GDM1 (cell line): Measurements from ENCODE around the gene ARHGAP8.
"Not testable (repeated sequence)": the region's sequence is repeated elsewhere in the genome, so short reads cannot be mapped to it uniquely, and the experiment has no call there.

Experiments used
- DNase-seq: peaks from one replicate; lab custom pipeline; 2025; lab: John Stamatoyannopoulos, UW

Gene ARHGAP8

DNA sequence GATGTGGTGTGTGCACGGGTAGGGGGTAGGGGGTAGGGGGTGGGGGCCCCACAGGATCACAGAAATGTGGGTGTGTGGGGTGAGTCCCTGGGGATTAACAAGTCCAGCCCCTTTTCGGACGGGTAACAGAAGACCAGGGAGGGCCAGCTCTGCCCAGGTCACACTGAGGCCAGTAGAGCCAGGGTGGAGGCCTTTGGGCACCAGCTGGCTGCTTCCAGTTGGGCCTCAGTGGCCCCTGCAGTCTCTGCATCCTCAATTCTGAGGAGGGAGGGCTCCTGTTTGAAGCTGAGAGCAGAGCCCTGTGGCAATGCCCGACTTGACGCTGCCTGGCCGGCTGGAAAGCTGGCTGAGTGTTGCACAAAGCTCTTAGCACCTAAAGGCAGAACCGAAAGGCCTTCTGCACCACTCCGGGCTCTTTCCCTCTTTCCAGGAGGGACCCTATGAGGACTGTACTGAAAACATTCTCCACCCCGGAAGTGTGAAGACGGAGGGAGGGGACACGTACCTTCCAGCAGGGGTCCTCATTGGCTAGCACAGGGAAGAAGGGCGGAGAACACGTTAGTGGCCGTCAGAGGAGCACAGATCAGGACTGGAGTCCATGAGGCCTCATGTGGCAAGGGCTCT is 137.0 kb downstream of the ARHGAP8 start:
- DNase-seq, result no peak

DNA sequence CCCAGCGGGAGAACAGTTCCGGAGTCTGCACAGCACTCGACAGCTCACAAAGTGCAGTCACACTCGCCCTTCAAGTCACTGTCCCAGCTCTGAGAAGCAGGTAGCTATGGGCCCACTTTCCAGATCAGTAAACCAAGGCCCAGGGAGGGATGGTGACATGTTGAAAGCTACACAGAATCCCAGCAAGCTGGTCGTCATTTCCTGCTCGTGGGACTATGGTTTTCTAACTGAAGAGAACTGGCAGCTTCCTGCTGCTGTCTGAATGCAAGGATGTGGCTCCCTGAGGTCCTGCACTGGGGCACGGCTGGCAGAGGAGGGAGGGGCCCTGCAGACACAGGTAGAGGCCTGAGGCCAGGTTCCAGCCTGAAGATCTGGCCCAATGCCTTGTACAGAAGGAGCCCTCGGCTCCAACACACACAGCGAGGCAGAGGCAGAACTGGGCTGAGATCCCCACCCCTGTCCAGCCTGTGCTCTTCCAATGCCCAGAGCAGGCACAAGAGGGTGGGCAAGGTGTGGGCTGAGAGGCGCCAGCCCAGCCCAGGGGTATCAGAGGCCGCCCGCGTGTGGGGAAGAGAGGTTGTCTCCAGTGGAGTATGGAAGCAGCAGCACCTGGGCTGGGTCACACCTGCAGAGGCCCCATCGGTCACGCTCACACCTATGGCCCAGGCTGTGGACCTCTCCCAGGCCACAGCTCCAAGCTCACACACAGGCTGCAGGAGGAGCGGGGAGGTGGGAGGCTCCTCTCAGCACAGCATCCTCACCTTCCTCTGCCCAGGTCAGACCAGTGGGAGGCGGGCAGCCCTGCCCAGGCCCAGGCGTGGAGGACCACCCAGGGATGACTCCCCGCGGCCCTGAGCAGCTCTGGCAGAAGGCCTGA is 138.3 kb downstream of the ARHGAP8 start:
- DNase-seq, result no peak

DNA sequence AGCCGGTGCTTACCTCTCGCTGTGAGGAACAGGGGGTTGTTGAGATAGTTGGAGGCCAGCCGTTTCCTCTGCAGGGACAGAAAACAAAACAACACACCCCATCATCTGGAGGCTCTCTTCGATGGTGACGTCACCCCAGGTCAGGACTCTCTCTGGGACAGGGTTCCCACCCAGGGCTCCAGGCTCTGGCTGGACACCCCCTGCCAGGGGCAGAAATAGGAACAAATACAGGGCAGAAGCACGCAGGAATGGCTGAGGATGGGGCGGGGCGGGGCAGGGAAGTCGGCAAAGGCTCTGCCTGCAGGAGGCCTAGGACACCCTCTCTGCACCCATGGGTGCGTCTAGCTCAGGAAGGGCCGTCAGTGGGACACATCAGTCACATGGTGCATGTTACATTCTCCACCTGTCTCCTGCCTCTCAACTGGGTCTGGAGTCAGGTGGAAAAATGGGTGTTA is 138.9 kb downstream of the ARHGAP8 start:
- no peak for DNase-seq

DNA sequence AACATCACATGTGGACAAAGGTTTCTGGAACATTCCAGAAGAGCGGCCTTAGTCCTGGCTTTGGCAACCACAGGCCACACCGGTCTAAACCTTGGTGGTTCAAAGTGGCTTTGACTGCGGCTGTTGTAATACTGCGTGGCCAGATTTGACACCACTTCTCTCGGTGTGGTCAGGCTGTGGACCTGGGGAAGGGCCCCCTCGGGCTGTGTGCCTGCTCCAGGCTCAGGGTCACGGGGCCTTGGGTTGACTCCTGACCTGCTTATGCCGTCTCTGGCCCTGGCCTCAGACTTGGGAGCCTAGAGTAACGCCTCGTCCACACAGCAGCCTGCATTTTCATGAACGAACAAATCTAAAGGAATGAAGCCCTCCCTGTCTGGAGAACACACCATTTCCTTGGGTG is 139.4 kb downstream of the ARHGAP8 start:
- DNase-seq, result no peak

DNA sequence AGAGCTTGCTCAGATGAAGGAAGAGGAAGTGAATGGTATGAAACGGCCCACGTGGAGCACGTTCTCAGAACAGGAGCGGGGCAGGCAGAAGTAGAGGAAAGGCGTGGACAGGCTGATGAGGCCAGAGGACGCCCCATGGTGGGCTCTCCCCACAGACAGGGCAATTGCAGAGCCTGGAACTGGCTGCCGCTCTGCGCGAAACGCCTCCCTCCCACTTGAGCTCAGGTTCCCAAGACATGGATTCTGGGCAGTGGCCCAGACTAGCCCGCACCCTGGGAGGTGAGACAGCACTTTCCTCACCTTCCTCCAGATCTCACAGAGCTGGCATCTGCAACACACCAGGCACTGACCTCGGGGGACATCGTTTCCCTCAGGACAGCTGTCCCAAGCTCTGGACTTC is 139.9 kb downstream of the ARHGAP8 start:
- no peak for DNase-seq

DNA sequence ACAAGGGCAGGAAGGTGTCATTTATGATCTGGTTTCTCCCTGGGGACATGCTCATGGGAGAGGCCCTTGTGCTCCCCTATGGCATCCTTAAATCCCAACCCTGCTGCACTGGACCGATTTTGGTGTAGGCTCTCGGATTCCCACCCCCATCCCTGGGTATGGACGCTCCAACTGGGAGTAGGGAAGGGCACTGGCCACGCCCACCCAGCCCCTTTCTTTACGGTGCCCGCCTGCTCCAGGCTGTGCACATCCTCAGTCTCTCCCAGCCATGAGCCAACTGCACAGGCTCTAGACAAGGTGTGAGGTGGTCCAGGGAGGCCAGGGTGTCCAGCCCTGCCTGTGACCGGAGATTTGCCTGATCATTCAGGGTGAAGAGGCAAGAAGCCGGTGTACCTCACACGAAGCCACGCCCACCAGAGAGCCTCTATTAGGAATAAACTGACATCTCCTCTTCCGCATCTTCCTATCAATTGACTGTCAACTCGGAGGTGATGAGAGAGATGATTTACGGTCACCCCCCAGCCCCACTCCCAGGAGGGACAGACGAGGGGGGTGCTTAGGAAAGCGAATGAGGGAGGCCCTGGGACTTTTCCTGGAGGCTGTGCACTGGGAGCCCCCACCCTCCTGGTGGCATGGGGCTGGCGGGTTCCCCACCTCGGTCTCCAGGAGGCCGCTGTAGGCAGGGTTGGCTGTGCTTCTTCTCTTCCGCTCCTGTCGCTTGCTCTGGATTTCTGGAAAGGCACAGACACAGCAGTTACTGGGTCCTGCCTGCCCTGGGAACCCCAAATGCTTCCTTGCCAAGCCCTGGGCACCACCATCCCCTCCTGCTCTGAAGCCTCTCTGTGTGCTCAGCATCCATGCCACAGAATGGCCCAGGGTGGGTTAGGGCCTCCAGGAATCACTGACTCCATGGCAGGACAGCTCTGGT is 140.7 kb downstream of the ARHGAP8 start:
- no peak for DNase-seq

DNA sequence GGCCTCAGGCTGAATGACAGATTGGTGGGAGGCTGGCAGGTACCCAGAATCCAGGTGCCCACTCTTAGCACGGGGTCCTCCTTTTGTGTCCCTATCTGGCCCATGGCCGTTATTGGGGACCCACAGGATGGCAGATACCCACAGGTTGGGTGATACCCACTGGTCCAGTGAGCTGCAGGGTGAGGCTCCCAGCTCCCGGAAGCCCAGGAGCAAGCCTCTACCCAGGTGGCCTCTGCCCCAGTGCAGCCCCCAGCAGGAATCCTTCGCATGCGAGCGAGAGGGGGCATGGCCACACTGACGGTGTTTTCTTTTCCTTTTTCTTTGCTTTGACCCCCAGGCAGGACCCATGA is 141.3 kb downstream of the ARHGAP8 start:
- DNase-seq, result no peak

DNA sequence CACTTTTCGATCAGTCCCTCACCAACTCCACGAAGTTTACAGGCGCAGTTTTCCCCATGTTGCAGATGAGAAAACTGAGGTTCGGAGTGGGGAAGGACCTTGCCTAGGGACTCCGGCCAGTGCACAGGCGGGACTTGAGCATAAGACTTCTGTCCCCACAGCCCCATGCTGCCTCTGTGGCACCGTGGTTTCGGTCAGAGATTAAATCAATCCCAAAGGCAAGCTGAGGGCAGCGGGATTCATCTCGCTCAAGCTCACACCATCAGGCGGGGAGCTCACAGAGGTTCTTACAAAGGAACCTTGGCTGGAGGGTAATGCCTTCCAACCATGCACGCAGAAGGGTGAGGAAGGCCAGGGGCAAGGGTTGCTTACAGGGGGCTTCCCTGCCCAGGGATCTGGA is 141.9 kb downstream of the ARHGAP8 start:
- no peak for DNase-seq

DNA sequence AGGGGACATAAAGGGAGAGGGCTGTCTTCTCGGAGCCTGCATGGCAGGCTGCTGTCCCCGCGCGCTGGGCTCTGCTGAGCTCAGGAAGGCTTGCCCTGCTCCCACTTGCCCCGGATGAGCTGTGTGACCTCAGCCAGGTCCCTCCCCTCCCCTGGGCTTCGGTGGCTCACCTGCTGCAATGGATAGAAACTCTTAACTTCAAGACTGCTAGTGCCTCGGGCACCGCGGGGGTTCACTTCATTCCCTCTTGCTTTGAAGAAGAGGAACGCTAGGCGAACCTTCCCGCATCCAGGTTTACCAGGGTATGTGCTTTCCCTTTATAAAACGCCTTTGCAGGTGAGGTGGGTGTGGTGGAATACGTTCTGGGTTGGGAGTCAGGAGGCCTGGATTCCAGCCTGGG is 142.4 kb downstream of the ARHGAP8 start:
- no peak for DNase-seq

DNA sequence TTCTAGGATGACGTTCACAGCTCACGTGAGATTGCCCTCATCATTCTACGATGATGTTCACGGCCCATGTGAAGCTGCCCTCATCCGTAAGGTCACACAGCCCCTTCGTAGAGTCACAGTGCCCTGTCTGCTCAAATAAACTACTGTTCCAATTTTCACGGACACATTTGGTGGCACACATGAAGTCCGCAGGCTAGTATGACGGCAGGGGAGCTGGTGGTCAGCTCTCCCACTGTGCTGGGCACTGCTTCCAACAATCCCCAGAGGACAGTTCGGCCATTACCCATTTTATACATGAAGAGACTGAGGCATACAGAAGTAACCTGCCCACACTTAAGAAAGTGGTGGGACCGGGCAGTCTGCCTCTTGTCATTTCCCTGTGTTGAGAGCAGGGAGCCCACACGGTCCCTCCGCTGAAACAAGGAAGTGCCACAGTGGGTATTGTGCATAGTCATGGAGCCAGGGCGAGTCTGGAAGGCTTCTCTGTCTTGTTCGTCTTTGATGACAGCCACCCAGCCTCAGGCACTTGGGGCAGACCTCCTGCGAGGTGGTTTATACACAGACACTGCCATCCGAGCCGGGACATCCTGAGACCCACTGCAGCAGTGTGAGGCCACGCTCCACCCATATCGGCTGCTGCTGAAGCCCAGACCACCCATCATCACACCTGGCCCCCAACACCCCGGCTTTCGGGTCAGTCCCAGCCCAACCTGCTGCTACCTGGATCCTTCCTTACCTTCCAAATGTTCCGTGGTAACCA is 143.1 kb downstream of the ARHGAP8 start:
- DNase-seq, result no peak

DNA sequence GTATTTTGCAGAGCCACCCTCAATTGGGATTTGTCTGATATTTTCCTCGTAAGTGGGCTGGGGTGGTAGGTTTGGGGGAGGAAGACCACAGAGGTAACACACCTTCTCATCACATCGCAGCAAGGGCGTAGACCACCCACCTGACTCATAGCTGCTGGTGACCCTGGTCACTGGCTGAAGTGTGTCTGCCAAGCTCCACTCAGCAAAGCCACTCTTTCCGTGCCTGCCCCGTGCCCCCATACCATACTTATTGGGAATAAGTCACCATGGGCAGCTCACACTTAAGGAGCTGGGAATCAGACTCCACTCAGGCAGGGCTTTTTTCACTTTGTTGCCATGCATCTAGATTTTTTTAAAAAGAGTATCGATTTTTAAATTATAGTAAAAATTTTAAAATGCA is 145.9 kb downstream of the ARHGAP8 start:
- no peak for DNase-seq

DNA sequence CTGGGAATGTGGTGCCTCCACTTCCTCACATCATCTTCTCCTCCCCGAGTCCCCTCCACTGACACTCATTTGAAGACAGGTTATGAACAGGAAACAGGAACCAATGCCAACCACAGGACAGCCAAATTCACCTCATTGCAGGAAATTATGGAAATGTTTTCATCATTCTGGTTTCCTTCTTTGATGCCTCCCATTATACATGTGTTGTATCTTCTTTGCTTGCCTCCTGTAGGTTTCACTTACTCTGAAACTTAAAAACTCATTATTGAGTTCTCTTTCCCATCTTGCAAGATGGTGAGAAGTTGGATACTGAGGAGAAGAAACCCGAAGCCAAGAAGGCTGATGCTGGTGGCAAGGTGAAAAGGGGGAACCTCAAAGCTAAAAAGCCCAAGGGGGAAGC is 148.9 kb downstream of the ARHGAP8 start:
- DNase-seq, result no peak

DNA sequence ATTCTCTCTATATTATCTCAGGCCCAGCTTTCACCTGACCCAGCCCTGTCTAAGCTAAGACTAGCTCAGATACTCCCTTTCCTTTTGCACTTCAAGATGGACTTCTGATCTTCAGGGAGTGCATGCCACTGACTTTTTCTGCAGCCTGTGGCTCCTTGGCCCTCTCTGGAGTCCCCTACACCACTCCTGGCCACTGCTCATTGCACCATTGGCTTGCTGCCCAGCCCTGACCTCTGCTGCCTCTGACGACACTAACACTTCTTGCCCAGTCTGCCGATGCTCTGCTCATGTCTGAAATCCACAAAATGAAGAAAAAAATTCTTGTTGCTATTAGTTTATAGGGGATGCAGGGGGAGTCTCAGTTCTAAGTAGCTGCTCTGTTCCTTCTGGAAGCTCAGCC is 150.8 kb downstream of the ARHGAP8 start:
- not testable (repeated sequence) for DNase-seq

DNA sequence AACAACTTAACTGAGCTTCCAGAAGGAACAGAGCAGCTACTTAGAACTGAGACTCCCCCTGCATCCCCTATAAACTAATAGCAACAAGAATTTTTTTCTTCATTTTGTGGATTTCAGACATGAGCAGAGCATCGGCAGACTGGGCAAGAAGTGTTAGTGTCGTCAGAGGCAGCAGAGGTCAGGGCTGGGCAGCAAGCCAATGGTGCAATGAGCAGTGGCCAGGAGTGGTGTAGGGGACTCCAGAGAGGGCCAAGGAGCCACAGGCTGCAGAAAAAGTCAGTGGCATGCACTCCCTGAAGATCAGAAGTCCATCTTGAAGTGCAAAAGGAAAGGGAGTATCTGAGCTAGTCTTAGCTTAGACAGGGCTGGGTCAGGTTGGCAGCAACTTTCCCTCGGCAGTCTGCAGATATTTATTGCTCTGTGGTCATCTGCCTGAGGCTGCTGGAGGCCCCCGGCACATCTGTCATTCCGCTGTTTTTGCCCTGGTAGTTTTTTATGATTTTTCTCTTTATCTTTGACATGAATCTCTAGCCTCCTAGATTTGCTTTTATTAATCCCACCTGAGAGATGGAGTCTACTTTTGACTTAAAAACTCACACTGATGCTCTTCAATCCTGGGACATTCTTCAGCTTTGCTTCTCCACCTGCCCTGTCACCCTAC is 152.2 kb downstream of the ARHGAP8 start:
- not testable (repeated sequence) for DNase-seq

DNA sequence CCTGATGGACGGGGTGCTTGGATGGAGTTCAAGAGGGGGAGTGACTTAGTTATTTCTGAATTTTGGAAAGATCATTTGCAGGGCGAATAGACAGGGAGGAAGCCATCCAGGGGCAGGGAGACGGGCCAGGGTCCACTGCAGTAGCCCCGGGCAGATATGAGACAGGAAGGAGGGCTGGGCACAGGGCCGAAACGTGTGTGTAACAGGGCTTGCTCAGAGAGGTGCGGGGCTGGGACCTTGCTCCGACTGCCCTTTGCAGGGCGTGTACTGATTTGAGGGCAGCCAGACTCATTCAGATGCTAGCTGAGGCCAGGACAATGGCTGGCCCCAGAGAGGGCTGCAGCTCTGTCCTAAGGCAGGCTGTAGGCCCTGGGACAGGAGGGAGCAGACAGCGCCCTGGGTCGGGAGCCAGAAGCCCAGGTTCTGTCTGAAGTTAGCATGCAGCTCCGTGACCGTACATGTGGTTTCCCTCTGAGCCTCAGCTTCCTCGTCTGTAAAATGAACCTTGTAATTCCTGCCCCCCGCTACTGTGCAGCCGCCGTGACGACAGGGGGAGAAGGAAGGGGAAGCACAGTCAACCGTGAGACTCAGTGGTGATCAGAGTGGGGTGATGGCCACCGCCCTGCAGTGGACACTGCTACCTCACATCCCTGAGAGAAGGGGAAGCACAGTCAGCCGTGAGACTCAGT is 154.0 kb downstream of the ARHGAP8 start:
- no peak for DNase-seq

DNA sequence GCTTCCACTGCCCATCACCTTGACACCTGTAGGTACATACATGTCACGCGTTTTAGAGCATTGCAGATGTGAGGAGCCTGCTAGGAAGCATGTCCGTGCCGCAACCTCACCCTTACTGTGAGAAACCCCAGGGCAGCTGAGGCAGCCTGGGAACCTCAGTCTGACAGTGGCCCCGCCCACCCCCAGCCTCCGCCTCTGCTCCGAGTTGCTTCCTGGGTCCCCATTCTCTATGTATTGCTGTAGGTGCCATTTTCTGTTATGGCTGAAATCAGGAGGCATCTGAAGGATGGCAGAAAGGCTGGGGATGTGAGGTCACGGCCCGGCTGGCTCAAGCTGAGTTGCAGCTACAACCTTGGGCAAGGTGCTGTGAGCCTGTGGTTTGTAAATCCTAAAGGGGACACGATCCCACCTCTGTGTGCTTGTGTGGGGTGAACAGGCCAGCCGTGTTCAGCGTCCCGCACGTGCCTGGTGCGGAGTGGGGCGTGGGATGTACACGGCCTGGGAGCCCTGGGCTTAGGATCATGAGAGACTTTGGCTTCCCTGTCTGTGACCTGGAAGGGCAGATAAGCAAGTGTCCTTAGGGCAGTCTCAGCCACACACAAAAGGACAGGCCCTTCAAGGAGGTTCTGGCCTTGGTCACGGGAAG is 154.7 kb downstream of the ARHGAP8 start:
- DNase-seq, result no peak

DNA sequence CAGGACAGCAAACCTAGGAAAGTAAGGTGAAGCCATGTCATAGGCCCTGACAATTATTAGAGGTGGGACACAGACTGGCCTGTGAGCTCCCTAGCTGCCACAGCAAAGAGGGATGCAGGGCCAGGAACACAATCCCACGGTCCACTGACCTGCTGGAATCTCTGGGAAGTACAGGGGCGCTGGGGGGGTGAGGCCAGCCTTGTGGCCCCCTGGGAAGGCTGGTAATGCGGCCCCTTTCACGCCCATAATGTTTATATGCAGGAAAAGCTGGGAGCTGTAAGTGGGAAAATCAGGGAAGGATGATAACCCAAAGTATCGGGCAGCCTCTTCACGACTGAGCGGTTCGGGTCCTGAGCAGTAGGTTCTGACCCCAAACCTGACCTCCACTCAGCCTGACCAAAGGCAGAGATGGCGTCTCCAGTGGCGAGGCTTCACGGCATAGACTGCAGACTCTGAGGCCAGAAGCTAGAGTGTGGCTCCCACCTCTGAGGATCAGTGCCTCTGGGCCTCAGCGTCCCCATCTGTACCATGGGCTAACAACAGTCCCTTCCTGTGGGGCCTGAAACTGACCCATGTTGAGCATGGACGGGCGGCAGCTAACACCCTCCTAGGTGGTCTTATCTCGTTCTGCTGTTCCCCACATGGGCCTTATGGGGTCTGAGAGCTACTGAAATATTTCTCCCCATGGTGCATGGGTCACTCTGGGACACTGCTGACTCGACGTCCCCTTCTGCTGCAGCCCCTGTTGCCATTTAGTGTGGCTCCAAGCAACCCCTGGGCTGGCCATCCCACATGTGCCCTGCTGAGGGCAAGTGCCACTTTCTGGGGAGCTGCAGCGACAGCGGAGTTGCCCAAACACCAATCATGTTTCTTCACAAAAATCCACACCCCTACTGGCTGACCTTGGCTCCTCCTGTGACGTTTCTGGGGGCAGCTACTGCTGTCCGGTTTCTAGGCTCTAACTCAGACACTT is 155.7 kb downstream of the ARHGAP8 start:
- DNase-seq, result no peak

DNA sequence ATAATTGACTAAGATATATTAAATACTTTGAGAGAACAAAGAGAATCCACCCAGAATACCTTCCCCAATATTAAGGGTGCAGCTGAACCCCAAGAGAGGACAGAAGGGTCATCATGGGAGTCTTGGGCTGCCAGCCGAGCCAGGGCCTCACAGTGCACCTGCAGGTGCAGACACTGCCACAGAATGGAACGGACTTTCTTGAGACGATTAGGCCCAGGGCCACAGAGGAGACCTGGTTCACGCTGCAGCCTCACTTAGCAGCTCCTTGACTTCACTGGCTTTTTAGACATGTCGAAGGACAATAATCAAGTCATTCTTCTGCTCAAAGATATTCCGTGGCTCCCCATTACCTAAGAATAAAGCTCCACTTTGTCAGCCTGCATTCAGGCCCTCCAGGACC is 156.9 kb downstream of the ARHGAP8 start:
- no peak for DNase-seq
